GM06990 (cell line): ENCODE results near the gene GNA12.

Experiments
- DNase-seq: peaks from one replicate; pipeline ENCODE4 v3.0.0-alpha.2; 2011; ENCODE audit not compliant: insufficient read length; ENCODE audit errors: extremely low read depth
- H3K27me3 ChIP-seq: replicated peaks from 2 replicates; pipeline ENCODE4 v1.6.0; 2011; ENCODE audit warnings: low read length; ENCODE audit not compliant: control insufficient read depth, insufficient read depth
- H3K36me3 ChIP-seq: 2 replicates; pipeline ENCODE4 v1.5.1; 2011; ENCODE audit warnings: low read length; ENCODE audit not compliant: control insufficient read depth, insufficient read depth
- H3K4me3 ChIP-seq: replicated peaks from 2 replicates; pipeline ENCODE4 v1.5.1; 2011; ENCODE audit warnings: low read depth, mild to moderate bottlenecking, control low read depth, low read length
- TF ChIP-seq, protein P1 (sequence below): IDR thresholded peaks from 2 replicates; pipeline ENCODE4 v1.5.1; 2011; ENCODE audit warnings: low read length, control low read depth, mild to moderate bottlenecking, inconsistent platforms; ENCODE audit not compliant: insufficient read depth, poor library complexity, severe bottlenecking

Gene GNA12

DNA sequence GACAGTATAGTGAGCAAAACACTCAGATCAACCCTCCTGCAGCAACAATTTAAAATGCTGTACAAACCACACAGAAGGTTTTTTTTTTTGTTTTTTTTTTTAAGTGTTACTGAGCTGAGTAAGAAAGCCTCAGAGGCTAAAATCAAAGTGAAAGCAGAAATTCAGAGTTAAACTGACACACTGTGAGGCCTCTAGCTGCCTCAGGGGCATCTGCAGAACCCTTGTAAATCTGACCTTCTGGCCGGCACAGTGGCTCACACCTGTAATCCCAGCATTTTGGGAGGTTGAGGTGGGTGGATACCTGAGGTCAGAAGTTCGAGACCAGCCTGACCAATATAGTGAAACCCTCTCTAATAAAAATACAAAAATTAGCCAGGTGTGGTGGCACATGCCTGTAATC, 7.4 kb upstream of the GNA12 start:
- Histone ChIP-seq H3K27me3 (no peaks in the 10 kb centered on the region), H3K4me3 (no peak overlapping the region), H3K36me3 (no peaks in the 10 kb centered on the region)
- peak; percentile 45 for DNase-seq
- TF ChIP-seq, protein P1, sequence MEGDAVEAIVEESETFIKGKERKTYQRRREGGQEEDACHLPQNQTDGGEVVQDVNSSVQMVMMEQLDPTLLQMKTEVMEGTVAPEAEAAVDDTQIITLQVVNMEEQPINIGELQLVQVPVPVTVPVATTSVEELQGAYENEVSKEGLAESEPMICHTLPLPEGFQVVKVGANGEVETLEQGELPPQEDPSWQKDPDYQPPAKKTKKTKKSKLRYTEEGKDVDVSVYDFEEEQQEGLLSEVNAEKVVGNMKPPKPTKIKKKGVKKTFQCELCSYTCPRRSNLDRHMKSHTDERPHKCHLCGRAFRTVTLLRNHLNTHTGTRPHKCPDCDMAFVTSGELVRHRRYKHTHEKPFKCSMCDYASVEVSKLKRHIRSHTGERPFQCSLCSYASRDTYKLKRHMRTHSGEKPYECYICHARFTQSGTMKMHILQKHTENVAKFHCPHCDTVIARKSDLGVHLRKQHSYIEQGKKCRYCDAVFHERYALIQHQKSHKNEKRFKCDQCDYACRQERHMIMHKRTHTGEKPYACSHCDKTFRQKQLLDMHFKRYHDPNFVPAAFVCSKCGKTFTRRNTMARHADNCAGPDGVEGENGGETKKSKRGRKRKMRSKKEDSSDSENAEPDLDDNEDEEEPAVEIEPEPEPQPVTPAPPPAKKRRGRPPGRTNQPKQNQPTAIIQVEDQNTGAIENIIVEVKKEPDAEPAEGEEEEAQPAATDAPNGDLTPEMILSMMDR: no peak

DNA sequence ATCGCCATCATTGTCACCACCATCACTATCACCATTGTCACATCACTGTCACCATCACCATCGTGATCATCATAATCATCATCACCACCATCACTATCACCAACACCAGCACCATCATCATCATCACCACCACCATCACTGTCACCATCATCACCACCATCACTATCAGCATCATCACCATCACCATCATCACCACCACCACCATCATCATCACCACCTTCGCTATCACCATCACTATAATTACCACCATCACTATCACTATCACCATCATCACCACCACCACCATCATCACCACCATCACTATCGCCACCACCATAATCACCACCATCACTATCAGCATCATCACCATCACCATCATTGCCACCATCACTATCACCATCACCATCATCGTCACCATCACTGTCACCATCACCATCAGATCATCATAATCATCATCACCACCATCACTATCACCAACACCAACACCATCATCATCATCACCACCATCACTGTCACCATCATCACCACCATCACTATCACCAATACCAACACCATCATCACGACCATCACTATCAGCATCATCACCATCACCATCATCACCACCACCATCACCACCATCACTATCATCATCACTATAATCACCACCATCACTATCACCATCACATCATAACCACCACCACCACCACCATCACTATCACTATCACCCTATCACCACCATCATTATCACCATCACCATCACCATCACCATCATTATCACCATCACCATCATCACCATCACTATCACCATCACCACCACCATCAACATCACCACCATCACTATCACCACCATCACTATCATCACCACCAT, 6.0 kb upstream of the GNA12 start:
- Histone ChIP-seq H3K4me3 (no peak overlapping the region), H3K27me3 (no peaks in the 10 kb centered on the region), H3K36me3 (no peaks in the 10 kb centered on the region)
- DNase-seq: no peak
- TF ChIP-seq, protein P1: no peak

DNA sequence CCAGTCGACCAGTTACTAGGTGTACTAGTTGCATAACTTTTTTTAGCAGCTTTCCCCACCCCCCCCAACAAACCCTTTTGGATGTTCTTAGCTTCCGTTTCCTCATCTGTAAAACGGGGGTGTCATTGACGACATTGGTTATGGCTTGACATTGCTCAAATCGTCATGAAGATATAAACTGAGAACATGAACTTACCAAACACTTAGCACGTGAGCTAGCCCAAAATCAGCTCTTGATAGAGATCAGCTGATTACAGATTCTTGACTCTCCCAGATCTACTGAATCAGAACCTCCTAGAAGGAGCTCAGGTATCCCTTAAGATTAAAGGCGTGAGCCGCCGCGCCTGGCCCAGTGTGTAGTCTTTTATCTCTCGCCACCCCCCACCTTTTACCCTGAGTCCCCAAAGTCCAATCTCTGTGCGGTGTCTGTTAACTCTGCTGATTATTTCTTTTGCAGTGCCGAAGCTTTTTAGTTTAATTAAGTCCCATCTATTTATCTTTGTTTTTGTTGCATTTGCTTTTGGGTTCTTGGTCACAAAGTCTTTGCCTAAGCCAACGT, 1.0 kb upstream of the GNA12 start:
- no peak for DNase-seq
- TF ChIP-seq, protein P1: no peak
- H3K4me3 ChIP-seq: peak overlapping the region; percentile 57; the same call in 1 of the 2 replicates
- H3K36me3 ChIP-seq: no peaks in the 10 kb centered on the region
- H3K27me3 ChIP-seq: no peaks in the 10 kb centered on the region

DNA sequence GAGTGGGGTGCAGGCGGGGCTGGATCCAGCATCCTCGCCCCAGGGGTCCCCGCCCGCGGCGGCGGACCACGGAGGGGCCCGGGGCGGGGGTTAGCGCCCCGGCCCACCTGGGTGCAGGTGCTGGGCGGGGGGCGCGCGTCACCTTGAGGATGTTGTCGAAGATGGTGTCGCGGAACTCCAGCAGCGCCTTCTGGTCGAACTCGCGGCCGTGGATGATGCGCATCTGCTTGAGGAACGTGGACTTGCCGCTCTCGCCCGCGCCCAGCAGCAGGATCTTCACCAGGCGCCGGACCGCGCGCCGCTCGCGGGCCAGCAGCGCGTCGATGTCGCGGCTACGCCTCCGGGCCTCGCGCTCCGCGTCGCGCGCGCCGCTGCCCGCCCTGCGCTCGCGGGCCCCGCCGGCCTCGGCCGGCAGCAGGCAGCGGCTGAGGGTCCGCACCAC, 376 bp downstream of the GNA12 start:
- Histone ChIP-seq H3K27me3 (no peaks in the 10 kb centered on the region), H3K4me3 (peak overlapping the region; percentile 79), H3K36me3 (no peaks in the 10 kb centered on the region)
- DNase-seq: peak; percentile 64
- TF ChIP-seq, protein P1: no peak

DNA sequence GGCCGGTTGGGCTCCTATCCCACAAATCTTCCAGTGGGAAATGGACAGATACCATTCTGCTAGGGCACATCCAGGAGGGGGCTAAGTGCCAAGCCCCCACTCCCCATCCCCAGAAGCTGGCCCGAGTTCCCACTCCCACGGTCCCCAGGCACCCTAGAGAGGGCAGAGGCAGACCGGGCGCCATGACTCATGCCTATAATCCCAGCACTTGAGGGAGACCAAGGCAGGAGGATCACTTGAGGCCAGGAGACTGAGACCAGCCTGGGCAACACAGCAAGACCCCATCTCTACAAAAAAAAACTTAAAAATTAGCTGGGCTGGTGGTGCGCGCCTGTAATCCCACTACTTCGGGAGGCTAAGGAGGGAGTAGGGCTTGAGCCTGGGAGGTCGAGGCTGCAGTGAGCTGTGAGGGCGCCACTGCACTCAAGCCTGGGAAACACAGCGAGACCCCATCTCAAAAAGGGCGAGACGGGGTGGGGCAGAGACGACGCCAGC, 870 bp downstream of the GNA12 start:
- DNase-seq: no peak
- peak overlapping the region; percentile 79 for H3K4me3 ChIP-seq
- no peaks in the 10 kb centered on the region for H3K36me3 ChIP-seq
- TF ChIP-seq, protein P1: no peak
- H3K27me3 ChIP-seq: no peaks in the 10 kb centered on the region
